SKM-1 treated with dmso at 0.1 percent for 144 hours (cell line): ENCODE data around the gene MTMR4.
"Not testable (repeated sequence)": the region's sequence is repeated elsewhere in the genome, so short reads cannot be mapped to it uniquely, and the experiment has no call there.

Source experiments
- DNase-seq: peaks from one replicate; lab custom pipeline; 2025; ENCODE audit not compliant: unreplicated experiment; lab: John Stamatoyannopoulos, UW

MTMR4 gene

GRCh38 chr17:58493506-58493905, 20.9 kb downstream of the MTMR4 start:
- no peak for DNase-seq

GRCh38 chr17:58492238-58493121, 22.0 kb downstream of the MTMR4 start:
- no peak for DNase-seq

GRCh38 chr17:58491510-58492045, 22.9 kb downstream of the MTMR4 start:
- no peak for DNase-seq

- DNase-seq, result no peak
Observed at GRCh38 chr17:58488428-58488890, 26.0 kb downstream of the MTMR4 start.

GRCh38 chr17:58487589-58488427, 26.6 kb downstream of the MTMR4 start, which contains the start of gene HSF5:
HSF5 (minus strand) TSS chr17:58488408; CDS start chr17:58488274, 134 bp downstream.
- no peak for DNase-seq

GRCh38 chr17:58484600-58484999, 29.8 kb downstream of the MTMR4 start:
- DNase-seq, result no peak

- DNase-seq, result not testable (repeated sequence)
Observed at GRCh38 chr17:58481798-58482197, 32.6 kb downstream of the MTMR4 start.

GRCh38 chr17:58480090-58480489, 34.3 kb downstream of the MTMR4 start:
- peak; percentile 42 for DNase-seq

- no peak for DNase-seq
Observed at GRCh38 chr17:58476812-58477211, 37.6 kb downstream of the MTMR4 start.

- DNase-seq, result no peak
Observed at GRCh38 chr17:58475985-58476384, 38.5 kb downstream of the MTMR4 start.

GRCh38 chr17:58470356-58470755, 44.1 kb downstream of the MTMR4 start:
- DNase-seq, result no peak

GRCh38 chr17:58468944-58469343, 45.5 kb downstream of the MTMR4 start:
- DNase-seq, result no peak

GRCh38 chr17:58455491-58455890, 58.9 kb downstream of the MTMR4 start:
- DNase-seq, result no peak

- no peak for DNase-seq
Observed at GRCh38 chr17:58452738-58453137, 61.7 kb downstream of the MTMR4 start.

- peak; percentile 76 for DNase-seq
Observed at GRCh38 chr17:58447039-58447975, 67.1 kb downstream of the MTMR4 start.

GRCh38 chr17:58446086-58446485, 68.4 kb downstream of the MTMR4 start:
- no peak for DNase-seq
